A549 (cell line): Measurements from ENCODE around the gene IFT80. TPM values are rescaled to one million over a fixed set of nuclear protein-coding genes. Genes with fewer than 3 reads are reported as not detected.

ENCODE experiments used
- ATAC-seq, 2 experiments: fragments of 200-7000 bp in 1 of 2; fragments of >200 bp in 1 of 2; cut with Nextera tagmentation in 1 of 2; cut with Tn5 transposase in 1 of 2; 3 replicates each; pipeline versions ENCODE4 v1.8.0 to v1.9.1; 2018 to 2020; ENCODE audit warnings: mild to moderate bottlenecking in 1 of 2, moderate library complexity in 1 of 2
- CTCF ChIA-PET: fragments of 300-600 bp; sonication (Branson Sonifier 250); formaldehyde crosslinking; extraction: SDS; loops from one replicate; lab custom pipeline; 2021; ENCODE audit warnings: antibody characterized with exemption, inconsistent platforms; lab: Yijun Ruan, JAX
- POLR2A ChIA-PET: fragments of 350-600 bp; formaldehyde crosslinking; extraction: SDS; loops from one replicate; lab custom pipeline; 2021; ENCODE audit warnings: antibody characterized with exemption, inconsistent platforms; lab: Yijun Ruan, JAX
- DNase-seq, 2 experiments: peaks; one replicate each; pipeline versions ENCODE4 v3.0.0 to v3.0.0-alpha.2; 2011 to 2016; ENCODE audit warnings: low read depth in 1 of 2, low spot score in 1 of 2
- FAIRE-seq: peaks from 2 replicates; lab custom pipeline; 2011; peaks lifted over from hg19 to GRCh38; lab: Jason Lieb, UNC
- H3K27ac ChIP-seq, 2 experiments: fragments of >200 bp; sonication (Bioruptor Twin); formaldehyde crosslinking; 3 replicates each; pipeline ENCODE4 v1.5.1; 2016 to 2017
- H3K4me1 ChIP-seq: fragments of >200 bp; sonication (Bioruptor Twin); formaldehyde crosslinking; 3 replicates; pipeline ENCODE4 v1.6.1; 2016
- H3K4me2 ChIP-seq: fragments of >200 bp; sonication (Bioruptor Twin); formaldehyde crosslinking; 3 replicates; pipeline ENCODE4 v1.6.1; 2016
- H3K4me3 ChIP-seq: fragments of >200 bp; sonication (Bioruptor Twin); formaldehyde crosslinking; 3 replicates; pipeline ENCODE4 v1.5.1; 2016
- H3K9me3 ChIP-seq: fragments of >200 bp; sonication (Bioruptor Twin); formaldehyde crosslinking; 3 replicates; pipeline ENCODE4 v1.6.1; 2016
- CBX2 ChIP-seq: fragments of 200-600 bp; sonication (generic); IDR thresholded peaks from 2 replicates; pipeline ENCODE4 v1.6.1; 2016; ENCODE audit warnings: low read depth, mild to moderate bottlenecking, borderline replicate concordance
- CHD2 ChIP-seq: fragments of 150-350 bp; IDR thresholded peaks from 2 replicates; pipeline ENCODE4 v1.6.1; 2014; ENCODE audit warnings: low read length; ENCODE audit not compliant: partially characterized antibody
- CHD4 ChIP-seq: fragments of 200-600 bp; sonication (generic); IDR thresholded peaks from 2 replicates; pipeline ENCODE4 v1.6.1; 2016; ENCODE audit warnings: antibody characterized with exemption, mild to moderate bottlenecking, borderline replicate concordance
- EHF ChIP-seq: fragments of 250-450 bp; sonication (Bioruptor Pico); IDR thresholded peaks from 2 replicates; pipeline ENCODE4 v1.5.0; 2020; ENCODE audit warnings: mild to moderate bottlenecking
- EP300 ChIP-seq, 2 experiments: fragments of >200 bp; sonication (Bioruptor Twin); formaldehyde crosslinking; IDR thresholded peaks; 2 replicates in 1 of 2; 3 replicates in 1 of 2; pipeline ENCODE4 v1.6.1; 2016 to 2017
- ESRRA ChIP-seq: fragments of 150-350 bp; IDR thresholded peaks from 2 replicates; pipeline ENCODE4 v1.6.1; 2014; ENCODE audit warnings: mild to moderate bottlenecking, low read length, borderline replicate concordance
- FOSB ChIP-seq: fragments of 250-450 bp; sonication (Bioruptor Pico); IDR thresholded peaks from 2 replicates; pipeline ENCODE4 v1.5.0; 2020; ENCODE audit warnings: mild to moderate bottlenecking, moderate library complexity
- FOXS1 ChIP-seq: fragments of 250-450 bp; sonication (Bioruptor Pico); IDR thresholded peaks from 2 replicates; pipeline ENCODE4 v1.5.0; 2020; ENCODE audit warnings: mild to moderate bottlenecking, moderate library complexity
- HOXA7 ChIP-seq: fragments of 250-450 bp; sonication (Bioruptor Pico); IDR thresholded peaks from 2 replicates; pipeline ENCODE4 v1.5.0; 2020; ENCODE audit warnings: mild to moderate bottlenecking, moderate library complexity
- MAFK ChIP-seq: fragments of 450-650 bp; IDR thresholded peaks from 2 replicates; pipeline ENCODE4 v1.6.1; 2014; ENCODE audit not compliant: partially characterized antibody
- NFE2L2 ChIP-seq: fragments of 150-350 bp; conservative IDR thresholded peaks from 2 replicates; pipeline ENCODE4 v1.6.1; 2014; ENCODE audit warnings: low read length
- NPAS2 ChIP-seq: fragments of 250-450 bp; sonication (Bioruptor Pico); IDR thresholded peaks from 2 replicates; pipeline ENCODE4 v1.8.0; 2022; ENCODE audit warnings: mild to moderate bottlenecking, moderate library complexity, borderline replicate concordance
- PHF8 ChIP-seq: fragments of 200-600 bp; sonication (generic); IDR thresholded peaks from 2 replicates; pipeline ENCODE4 v1.6.1; 2016; ENCODE audit warnings: low read depth, mild to moderate bottlenecking, antibody characterized with exemption, moderate library complexity, borderline replicate concordance
- RAD21 ChIP-seq, 2 experiments: fragments of >200 bp in 1 of 2; sonication (Bioruptor Twin) in 1 of 2; formaldehyde crosslinking in 1 of 2; IDR thresholded peaks in 1 of 2; conservative IDR thresholded peaks in 1 of 2; 2 replicates in 1 of 2; 3 replicates in 1 of 2; pipeline ENCODE4 v1.6.1; 2012 to 2018; ENCODE audit warnings: inconsistent platforms in 1 of 2
- RNF2 ChIP-seq: fragments of 200-600 bp; sonication (generic); IDR thresholded peaks from 2 replicates; pipeline ENCODE4 v1.6.1; 2016; ENCODE audit warnings: low read depth, mild to moderate bottlenecking, antibody characterized with exemption, moderate library complexity, borderline replicate concordance
- TP53 ChIP-seq: fragments of 250-450 bp; sonication (Bioruptor Pico); IDR thresholded peaks from 2 replicates; pipeline ENCODE4 v1.5.0; 2021; ENCODE audit warnings: mild to moderate bottlenecking, moderate library complexity
- ZFP36 ChIP-seq: fragments of 450-650 bp; IDR thresholded peaks from 2 replicates; pipeline ENCODE4 v1.6.1; 2014; ENCODE audit warnings: borderline replicate concordance; ENCODE audit not compliant: partially characterized antibody
- ZSCAN20 ChIP-seq: fragments of 250-450 bp; sonication (Bioruptor Pico); IDR thresholded peaks from 2 replicates; pipeline ENCODE4 v1.8.0; 2022; ENCODE audit warnings: mild to moderate bottlenecking, moderate library complexity
- WGBS: methylation state at CpG from one replicate; pipeline ENCODE4 v1.1.6; 2017; ENCODE audit errors: missing lambda C conversion rate; 5-methylcytosine and 5-hydroxymethylcytosine counted together
- polyA plus RNA-seq, 4 experiments: library from polyadenylated mRNA; depleted of rRNA in 3 of 4; stranded (reverse); fragments of >200 nt; fragmentation: RNase III in 1 of 4; extraction: RNeasy Plus Mini Kit Qiagen cat#74134 plus additional on column Dnase treatment in 1 of 4; gene quantifications; 2 replicates in 3 of 4; 3 replicates in 1 of 4; pipeline ENCODE4 v1.2.3, GENCODE V29; 2011 to 2017
- TF ChIP-seq, protein P1 (sequence below): fragments of >200 bp; sonication (Bioruptor Twin); formaldehyde crosslinking; IDR thresholded peaks from 3 replicates; pipeline ENCODE4 v1.5.1; 2016
- TF ChIP-seq, protein P2 (sequence below): fragments of 200-600 bp; sonication (generic); IDR thresholded peaks from 2 replicates; pipeline ENCODE4 v1.6.1; 2016; ENCODE audit warnings: antibody characterized with exemption, mild to moderate bottlenecking, moderate library complexity
- TF ChIP-seq, protein P3 (sequence below): fragments of 450-650 bp; IDR thresholded peaks from 2 replicates; pipeline ENCODE4 v1.6.1; 2014; ENCODE audit warnings: antibody characterized with exemption
- TF ChIP-seq, protein P4 (sequence below): fragments of 250-450 bp; sonication (Bioruptor Pico); IDR thresholded peaks from 2 replicates; pipeline ENCODE4 v1.5.0; 2021; ENCODE audit warnings: mild to moderate bottlenecking, moderate library complexity, borderline replicate concordance

IFT80 gene
- polyA plus RNA-seq, 2 of the 4 experiments (the other 2 are of a cell fraction): 30.6 to 41.8 TPM

DNA sequence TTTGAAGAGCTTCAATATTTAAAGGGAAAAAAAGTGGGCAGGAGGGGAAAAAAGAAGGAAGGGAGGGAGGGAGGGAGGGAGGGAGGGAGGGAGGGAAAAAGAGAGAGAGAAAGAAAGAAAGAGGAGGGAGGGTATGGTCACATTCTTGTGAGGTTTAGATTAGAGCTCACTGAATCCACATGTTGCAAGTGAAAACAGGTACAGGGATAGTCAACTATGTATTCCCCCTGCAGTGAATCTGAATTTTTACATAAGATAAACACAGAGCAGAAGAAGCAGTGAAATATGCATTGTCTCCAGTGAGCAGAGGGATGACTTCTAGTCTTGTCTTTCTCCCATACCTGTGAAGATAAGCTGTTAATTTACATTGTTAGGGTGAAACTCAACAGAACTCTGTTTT is 84.0 kb downstream of the IFT80 start:
- H3K4me3 ChIP-seq: no peak overlapping the region
- ATAC-seq: no peak
- CTCF ChIA-PET: interaction anchor here (0.9 kb wide), 1 partner anchor 28 kb away, joined by 3 read pairs; no protein-coding TSS in a partner anchor
- TF ChIP-seq CHD2: no peak
- no peak for TF ChIP-seq ZFP36
- TF ChIP-seq, protein P1, sequence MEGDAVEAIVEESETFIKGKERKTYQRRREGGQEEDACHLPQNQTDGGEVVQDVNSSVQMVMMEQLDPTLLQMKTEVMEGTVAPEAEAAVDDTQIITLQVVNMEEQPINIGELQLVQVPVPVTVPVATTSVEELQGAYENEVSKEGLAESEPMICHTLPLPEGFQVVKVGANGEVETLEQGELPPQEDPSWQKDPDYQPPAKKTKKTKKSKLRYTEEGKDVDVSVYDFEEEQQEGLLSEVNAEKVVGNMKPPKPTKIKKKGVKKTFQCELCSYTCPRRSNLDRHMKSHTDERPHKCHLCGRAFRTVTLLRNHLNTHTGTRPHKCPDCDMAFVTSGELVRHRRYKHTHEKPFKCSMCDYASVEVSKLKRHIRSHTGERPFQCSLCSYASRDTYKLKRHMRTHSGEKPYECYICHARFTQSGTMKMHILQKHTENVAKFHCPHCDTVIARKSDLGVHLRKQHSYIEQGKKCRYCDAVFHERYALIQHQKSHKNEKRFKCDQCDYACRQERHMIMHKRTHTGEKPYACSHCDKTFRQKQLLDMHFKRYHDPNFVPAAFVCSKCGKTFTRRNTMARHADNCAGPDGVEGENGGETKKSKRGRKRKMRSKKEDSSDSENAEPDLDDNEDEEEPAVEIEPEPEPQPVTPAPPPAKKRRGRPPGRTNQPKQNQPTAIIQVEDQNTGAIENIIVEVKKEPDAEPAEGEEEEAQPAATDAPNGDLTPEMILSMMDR: no peak
- no peak for TF ChIP-seq CHD4
- no peak for TF ChIP-seq NFE2L2
- TF ChIP-seq, all 56 proteins: peak for 0
- Histone ChIP-seq H3K4me2 (no peak overlapping the region), H3K27ac (no peak overlapping the region), H3K4me1 (peaks cover 7% of the 10 kb centered on the region; the same call in 1 of the 3 replicates), H3K9me3 (no peaks in the 10 kb centered on the region)
- DNase-seq (no peak), FAIRE-seq (no peak)
- POLR2A ChIA-PET: no interaction called here

DNA sequence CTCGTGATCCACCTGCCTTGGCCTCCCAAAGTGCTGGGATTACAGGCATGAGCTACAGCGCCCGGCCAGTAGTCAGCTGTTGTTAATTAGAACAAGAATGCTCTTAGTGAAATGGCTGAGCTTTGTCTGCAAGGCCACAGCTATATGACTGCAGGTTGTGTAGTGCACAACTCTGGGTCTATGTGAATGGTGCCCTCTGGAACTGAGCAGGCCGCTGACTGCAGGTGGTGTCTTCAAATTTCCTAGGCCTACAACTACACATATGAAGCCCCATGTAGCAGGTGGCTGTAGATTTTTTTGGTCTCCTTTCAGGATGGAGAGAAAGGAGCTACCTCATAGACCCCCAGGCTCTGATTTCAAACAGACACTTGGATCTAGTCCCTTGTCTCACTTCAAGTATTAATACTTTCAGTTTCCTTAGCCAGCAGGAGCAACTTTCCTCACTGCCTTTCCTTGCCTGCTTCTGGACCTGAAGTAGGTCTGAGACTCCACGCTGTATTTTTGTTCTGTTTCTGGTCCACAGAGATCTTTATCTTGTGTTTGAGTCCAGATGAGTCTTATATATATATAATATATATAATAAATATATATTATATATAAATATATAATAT is 86.9 kb downstream of the IFT80 start:
- DNase-seq (no peak), ATAC-seq (no peak), FAIRE-seq (no peak)
- Histone ChIP-seq H3K4me2 (no peak overlapping the region), H3K4me3 (no peak overlapping the region), H3K9me3 (no peaks in the 10 kb centered on the region), H3K4me1 (peaks cover 7% of the 10 kb centered on the region; the same call in 1 of the 3 replicates), H3K27ac (no peak overlapping the region)
- ChIA-PET POLR2A (no interaction called here), CTCF (no interaction called here)
- 87% methylated on average over 5 of the region's 5 CpGs for WGBS
- no peak for TF ChIP-seq ESRRA
- TF ChIP-seq, protein P2, sequence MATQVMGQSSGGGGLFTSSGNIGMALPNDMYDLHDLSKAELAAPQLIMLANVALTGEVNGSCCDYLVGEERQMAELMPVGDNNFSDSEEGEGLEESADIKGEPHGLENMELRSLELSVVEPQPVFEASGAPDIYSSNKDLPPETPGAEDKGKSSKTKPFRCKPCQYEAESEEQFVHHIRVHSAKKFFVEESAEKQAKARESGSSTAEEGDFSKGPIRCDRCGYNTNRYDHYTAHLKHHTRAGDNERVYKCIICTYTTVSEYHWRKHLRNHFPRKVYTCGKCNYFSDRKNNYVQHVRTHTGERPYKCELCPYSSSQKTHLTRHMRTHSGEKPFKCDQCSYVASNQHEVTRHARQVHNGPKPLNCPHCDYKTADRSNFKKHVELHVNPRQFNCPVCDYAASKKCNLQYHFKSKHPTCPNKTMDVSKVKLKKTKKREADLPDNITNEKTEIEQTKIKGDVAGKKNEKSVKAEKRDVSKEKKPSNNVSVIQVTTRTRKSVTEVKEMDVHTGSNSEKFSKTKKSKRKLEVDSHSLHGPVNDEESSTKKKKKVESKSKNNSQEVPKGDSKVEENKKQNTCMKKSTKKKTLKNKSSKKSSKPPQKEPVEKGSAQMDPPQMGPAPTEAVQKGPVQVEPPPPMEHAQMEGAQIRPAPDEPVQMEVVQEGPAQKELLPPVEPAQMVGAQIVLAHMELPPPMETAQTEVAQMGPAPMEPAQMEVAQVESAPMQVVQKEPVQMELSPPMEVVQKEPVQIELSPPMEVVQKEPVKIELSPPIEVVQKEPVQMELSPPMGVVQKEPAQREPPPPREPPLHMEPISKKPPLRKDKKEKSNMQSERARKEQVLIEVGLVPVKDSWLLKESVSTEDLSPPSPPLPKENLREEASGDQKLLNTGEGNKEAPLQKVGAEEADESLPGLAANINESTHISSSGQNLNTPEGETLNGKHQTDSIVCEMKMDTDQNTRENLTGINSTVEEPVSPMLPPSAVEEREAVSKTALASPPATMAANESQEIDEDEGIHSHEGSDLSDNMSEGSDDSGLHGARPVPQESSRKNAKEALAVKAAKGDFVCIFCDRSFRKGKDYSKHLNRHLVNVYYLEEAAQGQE: no peak
- no peak for TF ChIP-seq NFE2L2
- TF ChIP-seq EHF (CRISPR knock-in tag): no peak
- no peak for TF ChIP-seq RAD21 (conservative IDR thresholded peaks at IDR 0.05 in 1 of 2, IDR thresholded peaks at IDR 0.05 in 1 of 2)
- TF ChIP-seq, protein P3, sequence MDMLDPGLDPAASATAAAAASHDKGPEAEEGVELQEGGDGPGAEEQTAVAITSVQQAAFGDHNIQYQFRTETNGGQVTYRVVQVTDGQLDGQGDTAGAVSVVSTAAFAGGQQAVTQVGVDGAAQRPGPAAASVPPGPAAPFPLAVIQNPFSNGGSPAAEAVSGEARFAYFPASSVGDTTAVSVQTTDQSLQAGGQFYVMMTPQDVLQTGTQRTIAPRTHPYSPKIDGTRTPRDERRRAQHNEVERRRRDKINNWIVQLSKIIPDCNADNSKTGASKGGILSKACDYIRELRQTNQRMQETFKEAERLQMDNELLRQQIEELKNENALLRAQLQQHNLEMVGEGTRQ: no peak
- TF ChIP-seq CBX2: no peak
- TF ChIP-seq NPAS2 (CRISPR knock-in tag): no peak
- no peak for TF ChIP-seq FOSB (CRISPR knock-in tag)
- TF ChIP-seq, protein P4, sequence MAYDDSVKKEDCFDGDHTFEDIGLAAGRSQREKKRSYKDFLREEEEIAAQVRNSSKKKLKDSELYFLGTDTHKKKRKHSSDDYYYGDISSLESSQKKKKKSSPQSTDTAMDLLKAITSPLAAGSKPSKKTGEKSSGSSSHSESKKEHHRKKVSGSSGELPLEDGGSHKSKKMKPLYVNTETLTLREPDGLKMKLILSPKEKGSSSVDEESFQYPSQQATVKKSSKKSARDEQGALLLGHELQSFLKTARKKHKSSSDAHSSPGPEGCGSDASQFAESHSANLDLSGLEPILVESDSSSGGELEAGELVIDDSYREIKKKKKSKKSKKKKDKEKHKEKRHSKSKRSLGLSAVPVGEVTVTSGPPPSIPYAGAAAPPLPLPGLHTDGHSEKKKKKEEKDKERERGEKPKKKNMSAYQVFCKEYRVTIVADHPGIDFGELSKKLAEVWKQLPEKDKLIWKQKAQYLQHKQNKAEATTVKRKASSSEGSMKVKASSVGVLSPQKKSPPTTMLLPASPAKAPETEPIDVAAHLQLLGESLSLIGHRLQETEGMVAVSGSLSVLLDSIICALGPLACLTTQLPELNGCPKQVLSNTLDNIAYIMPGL (CRISPR knock-in tag): no peak
- TF ChIP-seq MAFK: no peak
- TF ChIP-seq PHF8: no peak
- TF ChIP-seq ZSCAN20 (CRISPR knock-in tag): no peak
- no peak for TF ChIP-seq TP53
- TF ChIP-seq HOXA7 (CRISPR knock-in tag): no peak
- no peak for TF ChIP-seq FOXS1 (CRISPR knock-in tag)
- TF ChIP-seq EP300 (IDR thresholded peaks at IDR 0.05): no peak
- no peak for TF ChIP-seq RNF2
